KMS-11 (cell line): Measurements from ENCODE around the gene MMGT1.

Experiments used
- H2AFZ ChIP-seq: fragments of 200-600 bp; sonication (generic); 2 replicates; pipeline ENCODE4 v1.6.1; 2016; ENCODE audit warnings: antibody characterized with exemption, mixed run types, low read depth
- H3K27ac ChIP-seq: fragments of 200-600 bp; sonication (generic); 2 replicates; pipeline ENCODE4 v1.6.1; 2016; ENCODE audit warnings: mild to moderate bottlenecking, mixed run types
- H3K27me3 ChIP-seq: fragments of 200-600 bp; sonication (generic); 2 replicates; pipeline ENCODE4 v1.6.1; 2017; ENCODE audit warnings: mild to moderate bottlenecking, low read depth, mixed run types, moderate library complexity; ENCODE audit not compliant: insufficient read depth
- H3K36me3 ChIP-seq: fragments of 200-600 bp; sonication (generic); 2 replicates; pipeline ENCODE4 v1.6.1; 2017; ENCODE audit warnings: mild to moderate bottlenecking, mixed run types; ENCODE audit not compliant: insufficient read depth
- H3K4me1 ChIP-seq: fragments of 200-600 bp; sonication (generic); 2 replicates; pipeline ENCODE4 v1.6.1; 2016; ENCODE audit warnings: mild to moderate bottlenecking, low read depth, mixed run types; ENCODE audit not compliant: poor library complexity, severe bottlenecking
- H3K4me2 ChIP-seq: fragments of 200-600 bp; sonication (generic); 2 replicates; pipeline ENCODE4 v1.7.0; 2016; ENCODE audit warnings: mild to moderate bottlenecking, mixed run types
- H3K4me3 ChIP-seq: fragments of 200-600 bp; sonication (generic); IDR thresholded peaks from 2 replicates; pipeline ENCODE4 v1.6.1; 2017; ENCODE audit warnings: low read depth, low read length, mixed read lengths; ENCODE audit not compliant: insufficient read depth
- H3K79me2 ChIP-seq: fragments of 200-600 bp; sonication (generic); 2 replicates; pipeline ENCODE4 v1.6.1; 2016; ENCODE audit warnings: low read depth, mixed run types; ENCODE audit not compliant: insufficient read depth
- H3K9ac ChIP-seq: fragments of 200-600 bp; sonication (generic); 2 replicates; pipeline ENCODE4 v1.6.1; 2016; ENCODE audit warnings: mild to moderate bottlenecking, mixed run types
- H4K20me1 ChIP-seq: fragments of 200-600 bp; sonication (generic); 2 replicates; pipeline ENCODE4 v1.6.1; 2016; ENCODE audit warnings: mild to moderate bottlenecking, mixed run types; ENCODE audit not compliant: insufficient read depth
- TF ChIP-seq, protein P1 (sequence below): fragments of 200-600 bp; sonication (generic); conservative IDR thresholded peaks from 2 replicates; pipeline ENCODE4 v1.6.1; 2017; ENCODE audit warnings: low read depth, mild to moderate bottlenecking, antibody characterized with exemption, low read length, moderate library complexity, mixed read lengths

Gene MMGT1

DNA sequence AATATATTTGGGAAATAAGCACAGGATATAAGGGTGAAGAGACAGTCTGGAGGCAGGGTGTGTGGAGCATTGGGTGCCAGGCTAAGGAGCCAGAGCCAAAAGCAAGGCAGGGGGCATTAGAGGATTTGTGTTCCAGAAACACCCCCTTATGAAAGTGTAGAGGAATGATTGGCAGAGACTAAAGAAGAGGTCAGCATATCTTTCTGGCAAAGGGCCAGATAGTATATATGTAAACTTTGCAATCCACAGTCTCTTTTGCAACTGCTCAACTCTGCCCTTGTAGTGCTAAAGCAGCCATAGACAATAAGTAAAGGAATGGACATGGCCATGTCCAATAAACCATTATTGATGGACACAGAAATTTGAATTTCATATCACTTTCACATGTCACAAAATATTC lies 7.9 kb upstream of the MMGT1 start:
- Histone ChIP-seq H3K36me3 (no peaks in the 10 kb centered on the region), H3K9ac (no peak overlapping the region), H3K79me2 (no peaks in the 10 kb centered on the region), H3K27me3 (no peaks in the 10 kb centered on the region), H3K4me2 (no peak overlapping the region), H3K27ac (no peak overlapping the region), H4K20me1 (no peaks in the 10 kb centered on the region), H2AFZ (no peak overlapping the region), H3K4me3 (no peak overlapping the region), H3K4me1 (peaks cover 9% of the 10 kb centered on the region)
- TF ChIP-seq, protein P1, sequence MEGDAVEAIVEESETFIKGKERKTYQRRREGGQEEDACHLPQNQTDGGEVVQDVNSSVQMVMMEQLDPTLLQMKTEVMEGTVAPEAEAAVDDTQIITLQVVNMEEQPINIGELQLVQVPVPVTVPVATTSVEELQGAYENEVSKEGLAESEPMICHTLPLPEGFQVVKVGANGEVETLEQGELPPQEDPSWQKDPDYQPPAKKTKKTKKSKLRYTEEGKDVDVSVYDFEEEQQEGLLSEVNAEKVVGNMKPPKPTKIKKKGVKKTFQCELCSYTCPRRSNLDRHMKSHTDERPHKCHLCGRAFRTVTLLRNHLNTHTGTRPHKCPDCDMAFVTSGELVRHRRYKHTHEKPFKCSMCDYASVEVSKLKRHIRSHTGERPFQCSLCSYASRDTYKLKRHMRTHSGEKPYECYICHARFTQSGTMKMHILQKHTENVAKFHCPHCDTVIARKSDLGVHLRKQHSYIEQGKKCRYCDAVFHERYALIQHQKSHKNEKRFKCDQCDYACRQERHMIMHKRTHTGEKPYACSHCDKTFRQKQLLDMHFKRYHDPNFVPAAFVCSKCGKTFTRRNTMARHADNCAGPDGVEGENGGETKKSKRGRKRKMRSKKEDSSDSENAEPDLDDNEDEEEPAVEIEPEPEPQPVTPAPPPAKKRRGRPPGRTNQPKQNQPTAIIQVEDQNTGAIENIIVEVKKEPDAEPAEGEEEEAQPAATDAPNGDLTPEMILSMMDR = no peak

DNA sequence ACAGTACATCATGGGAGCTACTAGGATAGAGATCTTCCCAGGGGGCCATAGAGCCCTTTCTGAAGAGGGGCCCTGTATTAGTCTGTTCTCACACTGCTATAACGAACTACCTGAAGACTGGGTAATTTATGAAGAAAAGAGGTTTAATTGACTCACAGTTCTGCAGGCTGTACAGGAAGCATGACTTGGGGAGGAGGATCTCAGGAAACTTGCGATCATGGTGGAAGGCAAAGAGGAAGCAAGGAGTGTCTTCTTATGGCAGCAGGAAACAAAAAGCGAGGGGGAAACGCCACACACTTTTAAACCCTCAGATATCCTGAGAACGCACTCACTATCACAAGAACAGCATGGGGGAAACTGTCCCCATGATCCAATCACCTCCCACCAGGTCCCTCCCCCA lies 7.2 kb upstream of the MMGT1 start:
- Histone ChIP-seq H3K27ac (no peak overlapping the region), H3K4me1 (peaks cover 9% of the 10 kb centered on the region), H3K27me3 (no peaks in the 10 kb centered on the region), H3K36me3 (no peaks in the 10 kb centered on the region), H2AFZ (no peak overlapping the region), H4K20me1 (no peaks in the 10 kb centered on the region), H3K4me3 (no peak overlapping the region), H3K9ac (no peak overlapping the region), H3K79me2 (no peaks in the 10 kb centered on the region), H3K4me2 (no peak overlapping the region)
- TF ChIP-seq, protein P1 = no peak

DNA sequence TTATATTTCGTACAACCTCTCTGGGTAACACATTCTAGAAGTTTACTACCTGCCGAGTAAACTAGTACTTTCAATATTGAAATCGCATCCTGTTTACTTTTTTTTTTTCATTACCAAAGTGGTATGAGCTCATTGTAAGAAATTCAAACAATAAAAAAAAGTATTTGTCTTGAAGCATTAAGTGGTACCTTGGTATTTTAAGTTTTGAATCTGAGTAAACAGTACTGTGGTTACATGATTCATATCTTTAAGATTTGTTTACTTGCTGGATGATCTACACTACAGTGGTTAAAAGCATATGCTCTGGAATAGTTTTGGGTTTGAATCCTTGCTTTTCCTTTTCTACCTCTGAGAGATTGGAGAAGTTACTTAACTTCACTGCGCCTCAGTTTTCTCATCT lies 3.8 kb upstream of the MMGT1 start:
- no peak overlapping the region for H2AFZ ChIP-seq
- peaks cover 6% of the 10 kb centered on the region; the same call in 1 of the 2 replicates for H3K79me2 ChIP-seq
- no peaks in the 10 kb centered on the region for H4K20me1 ChIP-seq
- H3K4me1 ChIP-seq = peaks cover 1% of the 10 kb centered on the region
- H3K4me3 ChIP-seq = no peak overlapping the region
- no peak overlapping the region for H3K27ac ChIP-seq
- no peaks in the 10 kb centered on the region for H3K27me3 ChIP-seq
- no peak overlapping the region for H3K9ac ChIP-seq
- H3K4me2 ChIP-seq = no peak overlapping the region
- no peaks in the 10 kb centered on the region for H3K36me3 ChIP-seq
- TF ChIP-seq, protein P1 = no peak

DNA sequence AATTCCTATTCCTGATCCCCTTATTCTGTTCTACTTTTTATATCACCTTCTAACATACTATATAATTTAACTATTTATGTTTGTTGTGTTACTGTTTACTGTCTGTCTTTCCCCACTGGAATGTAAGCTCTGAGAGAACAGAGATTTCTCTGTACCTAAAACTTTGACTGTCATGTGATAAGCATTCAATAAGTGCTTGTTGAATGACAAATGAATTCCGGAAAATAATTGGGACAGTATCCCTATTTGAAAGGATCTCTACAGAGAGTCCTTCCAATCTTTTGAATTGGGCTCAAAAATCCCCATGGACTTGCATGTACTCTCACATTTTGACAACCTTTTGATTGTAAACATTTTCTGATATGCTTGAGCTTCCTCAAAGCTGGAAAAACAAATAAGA lies 1.6 kb upstream of the MMGT1 start:
- H3K36me3 ChIP-seq = no peaks in the 10 kb centered on the region
- TF ChIP-seq, protein P1 = no peak
- H3K4me2 ChIP-seq = no peak overlapping the region
- peaks cover 24% of the 10 kb centered on the region for H3K79me2 ChIP-seq
- no peak overlapping the region for H3K9ac ChIP-seq
- peaks cover 16% of the 10 kb centered on the region for H3K4me1 ChIP-seq
- H3K27me3 ChIP-seq = no peaks in the 10 kb centered on the region
- no peaks in the 10 kb centered on the region for H4K20me1 ChIP-seq
- H3K4me3 ChIP-seq = no peak overlapping the region
- no peak overlapping the region for H3K27ac ChIP-seq
- H2AFZ ChIP-seq = no peak overlapping the region
